K562 (cell line): ENCODE measurements around the gene ANKRD13C. TPM values are rescaled to one million over a fixed set of nuclear protein-coding genes. Genes with fewer than 3 reads are reported as not detected.

Source experiments
- ATF1 ChIP-seq, 2 experiments: fragments of 450-650 bp in 1 of 2; IDR thresholded peaks; 2 replicates each; pipeline ENCODE4 v1.6.1; 2016; ENCODE audit warnings: missing compliant biosample characterization in 1 of 2, missing genetic modification characterization in 1 of 2
- CXXC5 ChIP-seq: fragments of 250-450 bp; sonication (Bioruptor Pico); IDR thresholded peaks from 2 replicates; pipeline ENCODE4 v1.8.0; 2022; ENCODE audit warnings: inconsistent platforms, mild to moderate bottlenecking, moderate library complexity
- GABPA ChIP-seq: fragments of 200-800 bp; sonication (Bioruptor generic); conservative IDR thresholded peaks from 2 replicates; pipeline ENCODE4 v1.6.1; 2016; ENCODE audit warnings: low read depth, missing genetic modification characterization, missing compliant biosample characterization
- GABPB2 ChIP-seq: fragments of 250-450 bp; sonication (Bioruptor Pico); conservative IDR thresholded peaks from 2 replicates; pipeline ENCODE4 v1.5.1; 2021; ENCODE audit warnings: mild to moderate bottlenecking
- MLX ChIP-seq, 2 experiments: fragments of 450-650 bp in 1 of 2; sonication (generic) in 1 of 2; formaldehyde crosslinking; conservative IDR thresholded peaks; 2 replicates each; pipeline versions ENCODE4 v1.4.0 to v1.8.1; 2020 to 2022; ENCODE audit warnings: mild to moderate bottlenecking in 1 of 2, missing genetic modification reagents in 1 of 2
- POLR2H ChIP-seq: IDR thresholded peaks from 2 replicates; pipeline ENCODE4 v1.6.1; 2016; ENCODE audit warnings: missing genetic modification characterization, low read depth, mild to moderate bottlenecking, control low read depth, missing compliant biosample characterization, moderate library complexity
- TBP ChIP-seq: optimal IDR thresholded peaks from 2 replicates; pipeline ENCODE3; 2011; ENCODE audit warnings: low read depth, low read length, improper control_type of control experiment
- ZBTB49 ChIP-seq: sonication (generic); formaldehyde crosslinking; IDR thresholded peaks from 2 replicates; pipeline ENCODE4 v1.8.0; 2022; ENCODE audit warnings: missing genetic modification reagents, mild to moderate bottlenecking, borderline replicate concordance
- ZBTB8A ChIP-seq: fragments of 450-650 bp; IDR thresholded peaks from 2 replicates; pipeline ENCODE4 v1.6.1; 2018; ENCODE audit warnings: mild to moderate bottlenecking, moderate library complexity; ENCODE audit not compliant: partially characterized antibody
- ZNF121 ChIP-seq: sonication (generic); formaldehyde crosslinking; conservative IDR thresholded peaks from 2 replicates; pipeline ENCODE4 v1.8.0; 2022; ENCODE audit warnings: missing genetic modification reagents
- ZNF239 ChIP-seq: fragments of 250-450 bp; sonication (Bioruptor Pico); IDR thresholded peaks from 2 replicates; pipeline ENCODE4 v1.4.0; 2020; ENCODE audit warnings: mild to moderate bottlenecking
- ZNF318 ChIP-seq, 2 experiments: fragments of 450-650 bp; IDR thresholded peaks; 2 replicates each; pipeline ENCODE4 v1.6.1; 2016; ENCODE audit warnings: mild to moderate bottlenecking in 2 of 2, borderline replicate concordance in 1 of 2, low read depth in 1 of 2, moderate library complexity in 1 of 2
- ZNF347 ChIP-seq: fragments of 450-650 bp; formaldehyde crosslinking; IDR thresholded peaks from 2 replicates; pipeline ENCODE4 v1.4.0; 2020; ENCODE audit warnings: low read depth, mild to moderate bottlenecking, moderate library complexity
- polyA plus RNA-seq, 8 experiments: library from polyadenylated mRNA; depleted of rRNA in 4 of 8; stranded (reverse) in 5 of 8; unstranded in 3 of 8; fragments of >200 nt; fragmentation: Nextera tagmentation in 2 of 8; fragmentation: Illumina TruSeq in 1 of 8; extraction: Ambion mirVana in 2 of 8; extraction: Trizol in 1 of 8; gene quantifications; 2 replicates each; pipeline versions ENCODE4 v1.2.1 to v1.2.3, GENCODE V29; 2011 to 2014; ENCODE audit warnings: inconsistent platforms in 1 of 8, missing spikeins in 1 of 8
- total RNA-seq, 7 experiments: library from RNA; depleted of rRNA in 6 of 7; stranded (reverse); fragments of >200 nt in 6 of 7; fragmentation: Illumina TruSeq in 2 of 7; extraction: Trizol in 2 of 7; gene quantifications; 2 replicates each; pipeline versions ENCODE4 v1.2.1 to v1.2.3, GENCODE V29; 2011 to 2021; ENCODE audit warnings: low replicate concordance in 1 of 7
- TF ChIP-seq, protein P1 (sequence below): fragments of 250-450 bp; sonication (Bioruptor Pico); IDR thresholded peaks from 2 replicates; pipeline ENCODE4 v1.8.0; 2022; ENCODE audit warnings: moderate library complexity, mild to moderate bottlenecking, inconsistent platforms

The ANKRD13C gene
- total and polyA plus RNA-seq, 9 of the 15 experiments (the other 6 are each of a cell fraction or from before 2014, with no cell fraction given) = 3.4 to 22.8 (median 12.5) TPM

- TF ChIP-seq CXXC5 (CRISPR knock-in tag) (peak; percentile 95), ZBTB8A (no peak), ZNF318 (IDR thresholded peaks at IDR 0.05; ENCODE audit: borderline replicate concordance in 1 of 2, low read depth in 1 of 2) (no peak), GABPB2 (CRISPR knock-in tag) (no peak), POLR2H (tag) (peak; percentile 81), TBP (peak; percentile 64), ZNF239 (CRISPR knock-in tag) (no peak), ZBTB49 (CRISPR knock-in tag) (no peak), ZNF347 (CRISPR knock-in tag) (no peak), ZNF121 (CRISPR knock-in tag) (no peak), MLX (CRISPR knock-in tag; conservative IDR thresholded peaks at IDR 0.05) (no peak), GABPA (tag) (0 out of 2 replicates have a peak, but pooled peaks have one; percentile 8), ATF1 (CRISPR knock-in tag; IDR thresholded peaks at IDR 0.05) (no peak), ATF1 (tag; IDR thresholded peaks at IDR 0.05) (peak; percentile 90)
- TF ChIP-seq, protein P1, sequence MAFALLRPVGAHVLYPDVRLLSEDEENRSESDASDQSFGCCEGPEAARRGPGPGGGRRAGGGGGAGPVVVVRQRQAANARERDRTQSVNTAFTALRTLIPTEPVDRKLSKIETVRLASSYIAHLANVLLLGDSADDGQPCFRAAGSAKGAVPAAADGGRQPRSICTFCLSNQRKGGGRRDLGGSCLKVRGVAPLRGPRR (CRISPR knock-in tag) = no peak
Observed at GRCh38 chr1:70221238-70222121, 133.0 kb downstream of the ANKRD13C start, which contains the start of gene SRSF11 (continued).
